B cell (primary cell): ENCODE data around the gene UGDH. TPM values are rescaled to one million over a fixed set of nuclear protein-coding genes. Genes with fewer than 3 reads are reported as not detected.

Source experiments
- ATAC-seq: fragments of 200-7000 bp; cut with Tn5 transposase; one replicate; pipeline ENCODE4 v1.10.0; 2021; ENCODE audit warnings: low read depth, mild to moderate bottlenecking, moderate number of reproducible peaks, moderate library complexity
- CTCF ChIA-PET: fragments of 350-600 bp; sonication (Branson Sonifier 250); formaldehyde crosslinking; loops from one replicate; lab custom pipeline; 2021; ENCODE audit warnings: antibody characterized with exemption, inconsistent platforms; lab: Charles Lee
- POLR2A ChIA-PET: fragments of 350-600 bp; sonication (Branson Sonifier 250); formaldehyde crosslinking; loops from one replicate; lab custom pipeline; 2021; ENCODE audit warnings: antibody characterized with exemption; lab: Charles Lee
- DNase-seq: peaks from one replicate; pipeline ENCODE4 v3.0.0; 2013
- H2AFZ ChIP-seq: 2 replicates; pipeline ENCODE4 v1.6.1; 2012; ENCODE audit warnings: mild to moderate bottlenecking, low read depth, low read length; ENCODE audit not compliant: insufficient read depth, poor library complexity, severe bottlenecking
- H3K27ac ChIP-seq, 2 donors: 1 replicate in 1 of 2; 2 replicates in 1 of 2; pipeline ENCODE4 v1.5.1; 2012 to 2013; ENCODE audit warnings: low read length in 2 of 2, mild to moderate bottlenecking in 2 of 2, moderate library complexity in 1 of 2
- H3K27me3 ChIP-seq, 4 experiments: fragments of 200-600 bp in 1 of 4; sonication (generic) in 1 of 4; replicated peaks in 1 of 4; 1 replicate in 2 of 4; 2 replicates in 2 of 4; pipeline versions ENCODE4 v1.6.1 to v1.7.0; 2013 to 2016; ENCODE audit warnings: low read length in 3 of 4, mild to moderate bottlenecking in 2 of 4, mixed read lengths in 1 of 4, moderate library complexity in 1 of 4; ENCODE audit not compliant: insufficient read depth in 4 of 4, control insufficient read depth in 3 of 4; ENCODE audit errors: control extremely low read depth in 1 of 4
- H3K36me3 ChIP-seq, 2 experiments: replicated peaks in 1 of 2; 1 replicate in 1 of 2; 2 replicates in 1 of 2; pipeline versions ENCODE4 v1.6.1 to v1.7.1; 2013; ENCODE audit warnings: low read length in 1 of 2; ENCODE audit not compliant: insufficient read depth in 2 of 2, control insufficient read depth in 1 of 2; ENCODE audit errors: control extremely low read depth in 1 of 2, extremely low read depth in 1 of 2
- H3K4me1 ChIP-seq, 2 donors: fragments of 200-600 bp in 1 of 2; sonication (generic) in 1 of 2; 1 replicate in 1 of 2; 2 replicates in 1 of 2; pipeline versions ENCODE4 v1.5.1 to v1.6.1; 2013 to 2017; ENCODE audit warnings: low read length in 2 of 2; ENCODE audit not compliant: control insufficient read depth in 2 of 2, insufficient read depth in 2 of 2
- H3K4me2 ChIP-seq: replicated peaks from 2 replicates; pipeline ENCODE3; 2012; ENCODE audit warnings: mild to moderate bottlenecking, low read depth, low read length; ENCODE audit not compliant: poor library complexity, severe bottlenecking
- H3K4me3 ChIP-seq, 5 experiments: fragments of 200-600 bp in 1 of 5; sonication (generic) in 1 of 5; 1 replicate in 3 of 5; 2 replicates in 2 of 5; pipeline versions ENCODE4 v1.5.1 to v1.7.0; 2011 to 2016; ENCODE audit warnings: low read length in 4 of 5, mild to moderate bottlenecking in 4 of 5, low read depth in 2 of 5, control low read depth in 1 of 5, moderate library complexity in 1 of 5; ENCODE audit not compliant: insufficient read depth in 1 of 5; ENCODE audit errors: control extremely low read depth in 1 of 5, extremely low read depth in 1 of 5
- H3K79me2 ChIP-seq: fragments of 200-600 bp; sonication (generic); one replicate; pipeline ENCODE4 v1.6.0; 2016; ENCODE audit warnings: low read length; ENCODE audit not compliant: control insufficient read depth, insufficient read depth
- H3K9ac ChIP-seq: fragments of 200-600 bp; sonication (generic); 2 replicates; pipeline ENCODE4 v1.6.1; 2017; ENCODE audit warnings: mild to moderate bottlenecking, low read length, moderate library complexity
- H3K9me3 ChIP-seq, 3 donors: one replicate each; pipeline versions ENCODE4 v1.6.1 to v1.7.1; 2013; ENCODE audit warnings: low read length in 2 of 3; ENCODE audit not compliant: control insufficient read depth in 2 of 3, insufficient read depth in 1 of 3; ENCODE audit errors: control extremely low read depth in 1 of 3
- H4K20me1 ChIP-seq: 2 replicates; pipeline ENCODE4 v1.6.0; 2012; ENCODE audit warnings: mild to moderate bottlenecking, low read length; ENCODE audit not compliant: insufficient read depth, control insufficient read depth, poor library complexity, severe bottlenecking
- H3K27ac Mint-ChIP-seq: one replicate; pipeline ENCODE4 v1.8.0; 2021; ENCODE audit warnings: mixed read lengths
- H3K27me3 Mint-ChIP-seq: one replicate; pipeline ENCODE4 v1.8.0; 2021; ENCODE audit warnings: mixed read lengths
- H3K4me1 Mint-ChIP-seq: one replicate; pipeline ENCODE4 v1.8.0; 2021; ENCODE audit warnings: mixed read lengths
- H3K4me3 Mint-ChIP-seq: one replicate; pipeline ENCODE4 v1.8.0; 2021; ENCODE audit warnings: mixed read lengths
- H3K9me3 Mint-ChIP-seq: one replicate; pipeline ENCODE4 v1.8.0; 2022; ENCODE audit warnings: mixed read lengths; ENCODE audit not compliant: insufficient read depth
- CTCF ChIP-seq: fragments of 200-600 bp; IDR thresholded peaks from one replicate; pipeline ENCODE4 v1.8.0; 2022; ENCODE audit warnings: antibody characterized with exemption, mild to moderate bottlenecking
- EZH2 ChIP-seq: IDR thresholded peaks from 2 replicates; pipeline ENCODE4 v1.6.1; 2012; ENCODE audit warnings: borderline replicate concordance, low read depth, mild to moderate bottlenecking, moderate library complexity, low read length; ENCODE audit not compliant: insufficient read depth, poor library complexity, severe bottlenecking
- WGBS: methylation state at CpG from one replicate; pipeline ENCODE4 v1.1.5; 2013; ENCODE audit warnings: missing lambda C conversion rate; ENCODE audit not compliant: insufficient coverage; 5-methylcytosine and 5-hydroxymethylcytosine counted together
- intact Hi-C: fragments of 100-400 bp; cut with micrococcal nuclease; formaldehyde crosslinking; loops from one replicate; pipeline ENCODE4 v1.10.0; 2022
- polyA plus RNA-seq: library from polyadenylated mRNA; depleted of rRNA; stranded (reverse); fragments of >200 nt; gene quantifications from 2 replicates; pipeline ENCODE4 v1.2.3, GENCODE V29; 2012
- total RNA-seq, 2 donors: library from RNA; stranded (reverse); fragments of 120-200 nt in 1 of 2; gene quantifications; 1 replicate in 1 of 2; 2 replicates in 1 of 2; pipeline versions ENCODE4 v1.2.3 to v1.2.4, GENCODE V29; 2013 to 2022

The UGDH gene
- total and polyA plus RNA-seq, 2 donors (not counting 1 experiment from before 2014, with no cell fraction given) = 3.5 to 25.4 TPM

- Histone ChIP-seq H3K79me2 (no peaks in the 10 kb centered on the region), H3K9me3 (no peaks in the 10 kb centered on the region), H3K27me3 (no peaks in the 10 kb centered on the region), H3K27ac (no peak overlapping the region), H3K4me1 (peaks cover 5 to 7% of the 10 kb centered on the region in 2 donors), H3K4me2 (no peak overlapping the region), H3K4me3 (no peak overlapping the region), H3K9ac (no peak overlapping the region), H4K20me1 (no peaks in the 10 kb centered on the region), H3K36me3 (peaks cover 3% of the 10 kb centered on the region in 2 experiments), H2AFZ (no peak overlapping the region)
- Mint-ChIP-seq H3K4me1 (peaks cover 9% of the 10 kb centered on the region), H3K27me3 (no peaks in the 10 kb centered on the region), H3K4me3 (no peak overlapping the region), H3K9me3 (no peaks in the 10 kb centered on the region), H3K27ac (no peak overlapping the region)
- DNase-seq = no peak
- POLR2A ChIA-PET = no interaction called here
- TF ChIP-seq CTCF (no peak), EZH2 (no peak)
- ATAC-seq = no peak
- WGBS = no CpG with 5 or more reads among the region's 3 CpGs
- intact Hi-C loops = no loop called here
- CTCF ChIA-PET = interaction anchor here (0.5 to 1.5 kb wide), 6 partner anchors 16 to 844 kb away, joined by 3 to 4 read pairs (median 3); no protein-coding TSS in a partner anchor
These were observed 54.8 kb downstream of the UGDH start for GRCh38 chr4:39472396-39472795.

- Histone ChIP-seq H3K4me1 (peaks cover 5 to 7% of the 10 kb centered on the region in 2 donors), H3K4me3 (no peak overlapping the region), H3K4me2 (no peak overlapping the region), H3K79me2 (no peaks in the 10 kb centered on the region), H4K20me1 (no peaks in the 10 kb centered on the region), H3K36me3 (peaks cover 3 to 5% of the 10 kb centered on the region in 2 experiments), H3K9me3 (no peaks in the 10 kb centered on the region), H3K9ac (no peak overlapping the region), H3K27me3 (no peaks in the 10 kb centered on the region), H3K27ac (peak overlapping the region in 1 of 2 donors; percentile 68), H2AFZ (no peak overlapping the region)
- POLR2A ChIA-PET = no interaction called here
- Mint-ChIP-seq H3K27me3 (no peaks in the 10 kb centered on the region), H3K4me3 (no peak overlapping the region), H3K9me3 (no peaks in the 10 kb centered on the region), H3K4me1 (peaks cover 9% of the 10 kb centered on the region), H3K27ac (peak overlapping the region; percentile 51)
- DNase-seq (no peak), ATAC-seq (no peak)
- TF ChIP-seq EZH2 (no peak), CTCF (no peak)
- intact Hi-C loops = no loop called here
- no CpG with 5 or more reads among the region's 1 CpG for WGBS
- CTCF ChIA-PET = interaction anchor here (0.6 to 2.9 kb wide), 10 partner anchors 12 to 508 kb away, joined by 3 to 40 read pairs (median 18); partner anchors contain the start of genes LIAS, RPL9, SMIM14 and UBE2K
These were observed 56.8 kb downstream of the UGDH start for GRCh38 chr4:39470402-39470801.
